NT2/D1 (cell line): ENCODE results near the gene ICAM2.

ENCODE experiments used
- DNase-seq: peaks from one replicate; pipeline ENCODE4 v3.0.0-alpha.2; 2011; ENCODE audit warnings: low read depth, low spot score
- H3K27me3 ChIP-seq: 2 replicates; pipeline ENCODE4 v1.6.0; 2011; ENCODE audit warnings: mild to moderate bottlenecking; ENCODE audit not compliant: insufficient read length, insufficient read depth
- H3K36me3 ChIP-seq: 2 replicates; pipeline ENCODE4 v1.6.1; 2011; ENCODE audit warnings: mild to moderate bottlenecking, low read length, mixed read lengths; ENCODE audit not compliant: insufficient read depth, insufficient read length
- H3K4me1 ChIP-seq: 2 replicates; pipeline ENCODE4 v1.5.1; 2011; ENCODE audit not compliant: insufficient read depth, insufficient read length
- H3K4me3 ChIP-seq: 2 replicates; pipeline ENCODE4 v1.5.1; 2011; ENCODE audit warnings: low read depth; ENCODE audit not compliant: insufficient read length
- H3K9ac ChIP-seq: 2 replicates; pipeline ENCODE4 v1.6.0; 2011; ENCODE audit warnings: low read depth; ENCODE audit not compliant: insufficient read length
- H3K9me3 ChIP-seq: 2 replicates; pipeline ENCODE4 v1.5.1; 2011; ENCODE audit warnings: mild to moderate bottlenecking, low read length; ENCODE audit not compliant: insufficient read depth
- SUZ12 ChIP-seq: IDR thresholded peaks from 2 replicates; pipeline ENCODE4 v1.6.1; 2011; ENCODE audit not compliant: insufficient read length, insufficient read depth; ENCODE audit errors: extremely low read depth
- YY1 ChIP-seq: IDR thresholded peaks from 2 replicates; pipeline ENCODE4 v1.6.1; 2011; ENCODE audit not compliant: insufficient read length, insufficient read depth
- ZNF274 ChIP-seq: IDR thresholded peaks from 2 replicates; pipeline ENCODE4 v1.6.1; 2011; ENCODE audit warnings: mild to moderate bottlenecking, low read depth, low read length

ICAM2 gene

GRCh38 chr17:64020056-64020766 lies at the start of gene ICAM2:
Gene ICAM2, minus strand, starts transcription at chr17:64020633. Its CDS starts 13,942 bp downstream, at chr17:64006691.
- TF ChIP-seq YY1: no peak
- no peak for TF ChIP-seq SUZ12
- no peak for TF ChIP-seq ZNF274
- Histone ChIP-seq H3K9me3 (no peaks in the 10 kb centered on the region), H3K4me1 (no peaks in the 10 kb centered on the region), H3K36me3 (no peaks in the 10 kb centered on the region), H3K9ac (no peak within 1 kb of the TSS), H3K4me3 (no peak within 1 kb of the TSS), H3K27me3 (no peaks in the 10 kb centered on the region)
- DNase-seq: no peak

GRCh38 chr17:64070213-64070612 lies 49.8 kb upstream of the ICAM2 start:
- Histone ChIP-seq H3K36me3 (peaks cover 27% of the 10 kb centered on the region), H3K4me1 (no peaks in the 10 kb centered on the region), H3K27me3 (no peaks in the 10 kb centered on the region), H3K9ac (no peak overlapping the region), H3K9me3 (peaks cover 15% of the 10 kb centered on the region; the same call in 1 of the 2 replicates), H3K4me3 (no peak overlapping the region)
- no peak for DNase-seq
- no peak for TF ChIP-seq ZNF274
- no peak for TF ChIP-seq YY1
- no peak for TF ChIP-seq SUZ12

GRCh38 chr17:64069143-64069542 lies 48.7 kb upstream of the ICAM2 start:
- no peak for DNase-seq
- Histone ChIP-seq H3K4me3 (no peak overlapping the region), H3K27me3 (no peaks in the 10 kb centered on the region), H3K4me1 (no peaks in the 10 kb centered on the region), H3K9ac (no peak overlapping the region), H3K9me3 (peaks cover 15% of the 10 kb centered on the region; the same call in 1 of the 2 replicates), H3K36me3 (peaks cover 27% of the 10 kb centered on the region)
- no peak for TF ChIP-seq YY1
- TF ChIP-seq ZNF274: no peak
- TF ChIP-seq SUZ12: no peak

DNA sequence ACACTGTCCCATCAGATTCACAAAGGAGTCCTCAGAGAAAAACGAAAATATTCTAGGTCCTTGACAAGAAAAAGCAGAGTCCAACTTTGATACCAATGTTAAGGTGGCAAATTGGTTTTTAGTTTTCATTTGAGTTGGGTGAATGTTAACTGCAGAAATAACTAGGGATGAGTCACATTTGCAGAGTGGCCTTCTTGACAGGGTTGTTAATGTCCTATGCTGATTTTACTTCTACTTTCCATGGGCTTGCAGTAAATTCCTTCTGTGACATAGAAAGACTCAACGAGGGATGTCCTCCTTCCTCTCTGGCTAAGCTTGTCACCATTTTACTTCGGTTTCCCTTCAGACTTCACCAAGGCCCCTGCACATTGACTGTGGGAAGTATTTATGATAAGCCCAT lies 47.2 kb upstream of the ICAM2 start:
- Histone ChIP-seq H3K9me3 (peaks cover 15% of the 10 kb centered on the region; the same call in 1 of the 2 replicates), H3K27me3 (no peaks in the 10 kb centered on the region), H3K9ac (no peak overlapping the region), H3K36me3 (peaks cover 31% of the 10 kb centered on the region), H3K4me3 (no peak overlapping the region), H3K4me1 (peaks cover 3% of the 10 kb centered on the region)
- TF ChIP-seq SUZ12 (no peak), ZNF274 (no peak)
- no peak for DNase-seq

- Histone ChIP-seq H3K4me1 (peaks cover 3% of the 10 kb centered on the region), H3K9ac (no peak overlapping the region), H3K36me3 (peaks cover 28% of the 10 kb centered on the region), H3K9me3 (peaks cover 15% of the 10 kb centered on the region; the same call in 1 of the 2 replicates), H3K4me3 (no peak overlapping the region), H3K27me3 (no peaks in the 10 kb centered on the region)
- TF ChIP-seq SUZ12 (no peak), YY1 (no peak)
- DNase-seq: no peak
These were observed 46.3 kb upstream of the ICAM2 start for GRCh38 chr17:64066716-64067115.

DNA sequence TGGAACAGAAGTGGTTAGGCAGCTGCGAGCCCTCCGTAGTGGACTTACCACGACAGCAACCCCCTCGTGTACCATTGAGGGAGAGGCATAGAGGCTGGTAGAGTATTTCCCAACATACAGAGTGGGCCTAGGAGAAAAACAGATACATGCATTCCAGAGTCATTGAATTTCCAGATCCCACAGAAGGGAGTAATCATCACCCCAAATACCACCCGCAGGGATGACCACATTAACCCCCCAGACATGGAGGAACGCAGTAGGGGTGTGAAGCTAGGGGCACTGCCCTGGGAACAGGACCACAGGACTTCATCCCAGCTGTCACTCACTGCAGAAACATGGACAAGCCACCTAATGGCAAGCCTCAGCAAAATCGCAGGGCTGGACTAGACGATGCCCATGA lies 44.7 kb upstream of the ICAM2 start:
- H3K36me3 ChIP-seq: peaks cover 24% of the 10 kb centered on the region

GRCh38 chr17:64064331-64064730 lies 43.9 kb upstream of the ICAM2 start:
- Histone ChIP-seq H3K9ac (no peak overlapping the region), H3K9me3 (peaks cover 8% of the 10 kb centered on the region; the same call in 1 of the 2 replicates), H3K27me3 (no peaks in the 10 kb centered on the region), H3K36me3 (peaks cover 21% of the 10 kb centered on the region), H3K4me1 (peaks cover 3% of the 10 kb centered on the region), H3K4me3 (no peak overlapping the region)
- DNase-seq: no peak
- no peak for TF ChIP-seq ZNF274
- no peak for TF ChIP-seq SUZ12
- TF ChIP-seq YY1: no peak

More for the DNA sequence above, 44.7 kb upstream of the ICAM2 start:
- Histone ChIP-seq H3K4me3 (no peak overlapping the region), H3K9ac (no peak overlapping the region), H3K4me1 (peaks cover 3% of the 10 kb centered on the region), H3K27me3 (no peaks in the 10 kb centered on the region), H3K9me3 (peaks cover 15% of the 10 kb centered on the region; the same call in 1 of the 2 replicates)
- no peak for DNase-seq
- TF ChIP-seq ZNF274 (no peak), YY1 (no peak), SUZ12 (no peak)
